HEK293 (cell line): ENCODE measurements around the gene S100A16.

Experiments used
- GLI4 ChIP-seq: fragments of 450-650 bp; formaldehyde crosslinking; IDR thresholded peaks from 2 replicates; pipeline ENCODE4 v1.5.1; 2016; ENCODE audit warnings: missing biosample characterization, missing genetic modification characterization
- GLIS2 ChIP-seq: fragments of 450-650 bp; formaldehyde crosslinking; IDR thresholded peaks from 2 replicates; pipeline ENCODE4 v1.5.1; 2016; ENCODE audit warnings: missing biosample characterization, missing genetic modification characterization
- KLF1 ChIP-seq: fragments of 450-650 bp; formaldehyde crosslinking; IDR thresholded peaks from 2 replicates; pipeline ENCODE4 v1.5.1; 2016; ENCODE audit warnings: missing biosample characterization, missing genetic modification characterization
- MZF1 ChIP-seq: fragments of 450-650 bp; formaldehyde crosslinking; IDR thresholded peaks from 2 replicates; pipeline ENCODE4 v1.5.1; 2017; ENCODE audit warnings: missing biosample characterization, missing genetic modification characterization, borderline replicate concordance
- TCF7L2 ChIP-seq: IDR thresholded peaks from 2 replicates; pipeline ENCODE4 v1.6.1; 2011; ENCODE audit warnings: low read depth, mild to moderate bottlenecking, inconsistent platforms, low read length, moderate library complexity, borderline replicate concordance
- TRIM28 ChIP-seq: IDR thresholded peaks from 2 replicates; pipeline ENCODE4 v1.6.1; 2011; ENCODE audit warnings: low read length, control low read depth, borderline replicate concordance
- YY2 ChIP-seq: fragments of 450-650 bp; formaldehyde crosslinking; IDR thresholded peaks from 2 replicates; pipeline ENCODE4 v1.5.1; 2016; ENCODE audit warnings: missing biosample characterization, missing genetic modification characterization
- ZBTB21 ChIP-seq: fragments of 450-650 bp; formaldehyde crosslinking; IDR thresholded peaks from 2 replicates; pipeline ENCODE4 v1.5.1; 2017; ENCODE audit warnings: missing biosample characterization, missing genetic modification characterization
- ZBTB48 ChIP-seq: fragments of 450-650 bp; formaldehyde crosslinking; IDR thresholded peaks from 2 replicates; pipeline ENCODE4 v1.5.1; 2016; ENCODE audit warnings: missing biosample characterization, missing genetic modification characterization
- ZNF121 ChIP-seq: fragments of 450-650 bp; formaldehyde crosslinking; IDR thresholded peaks from 2 replicates; pipeline ENCODE4 v1.5.1; 2016; ENCODE audit warnings: missing biosample characterization, missing genetic modification characterization
- ZNF169 ChIP-seq: fragments of 450-650 bp; formaldehyde crosslinking; IDR thresholded peaks from 2 replicates; pipeline ENCODE4 v1.5.1; 2016; ENCODE audit warnings: missing biosample characterization, missing genetic modification characterization
- ZNF19 ChIP-seq: fragments of 450-650 bp; formaldehyde crosslinking; IDR thresholded peaks from 2 replicates; pipeline ENCODE4; 2016; ENCODE audit warnings: missing biosample characterization, missing genetic modification characterization, low read depth
- ZNF2 ChIP-seq: fragments of 450-650 bp; formaldehyde crosslinking; IDR thresholded peaks from 2 replicates; pipeline ENCODE4 v1.5.1; 2016; ENCODE audit warnings: missing biosample characterization, missing genetic modification characterization
- ZNF248 ChIP-seq: fragments of 450-650 bp; formaldehyde crosslinking; IDR thresholded peaks from 2 replicates; pipeline ENCODE4 v1.5.1; 2017; ENCODE audit warnings: missing biosample characterization, missing genetic modification characterization
- ZNF292 ChIP-seq: fragments of 450-650 bp; formaldehyde crosslinking; IDR thresholded peaks from 2 replicates; pipeline ENCODE4 v1.5.1; 2016; ENCODE audit warnings: low read depth, missing biosample characterization, missing genetic modification characterization, borderline replicate concordance
- ZNF311 ChIP-seq: fragments of 450-650 bp; formaldehyde crosslinking; IDR thresholded peaks from 2 replicates; pipeline ENCODE4 v1.5.1; 2017; ENCODE audit warnings: missing biosample characterization, missing genetic modification characterization, borderline replicate concordance
- ZNF335 ChIP-seq: fragments of 450-650 bp; formaldehyde crosslinking; conservative IDR thresholded peaks from 2 replicates; pipeline ENCODE4 v1.5.1; 2016; ENCODE audit warnings: missing biosample characterization, missing genetic modification characterization
- ZNF37A ChIP-seq: fragments of 450-650 bp; IDR thresholded peaks from 2 replicates; pipeline ENCODE4 v1.5.1; 2018; ENCODE audit warnings: missing biosample characterization, missing genetic modification characterization
- ZNF423 ChIP-seq: fragments of 450-650 bp; formaldehyde crosslinking; IDR thresholded peaks from 2 replicates; pipeline ENCODE4 v1.5.1; 2016; ENCODE audit warnings: missing biosample characterization, missing genetic modification characterization
- ZNF664 ChIP-seq: fragments of 450-650 bp; formaldehyde crosslinking; IDR thresholded peaks from 2 replicates; pipeline ENCODE4 v1.5.1; 2016; ENCODE audit warnings: missing biosample characterization, missing genetic modification characterization
- TF ChIP-seq, protein P1 (sequence below): fragments of 450-650 bp; formaldehyde crosslinking; IDR thresholded peaks from 2 replicates; pipeline ENCODE4 v1.5.1; 2016; ENCODE audit warnings: missing biosample characterization, missing genetic modification characterization
- TF ChIP-seq, protein P2 (sequence below): fragments of 450-650 bp; formaldehyde crosslinking; IDR thresholded peaks from 2 replicates; pipeline ENCODE4 v1.5.1; 2016; ENCODE audit warnings: missing biosample characterization, missing genetic modification characterization
- TF ChIP-seq, protein P3 (sequence below): fragments of 450-650 bp; formaldehyde crosslinking; IDR thresholded peaks from 2 replicates; pipeline ENCODE4 v1.5.1; 2017; ENCODE audit warnings: missing biosample characterization, missing genetic modification characterization
- TF ChIP-seq, protein P4 (sequence below): fragments of 450-650 bp; formaldehyde crosslinking; IDR thresholded peaks from 2 replicates; pipeline ENCODE4 v1.5.1; 2016; ENCODE audit warnings: missing biosample characterization, missing genetic modification characterization
- TF ChIP-seq, protein P5 (sequence below): fragments of 450-650 bp; formaldehyde crosslinking; IDR thresholded peaks from 2 replicates; pipeline ENCODE4; 2016; ENCODE audit warnings: missing biosample characterization, missing genetic modification characterization
- TF ChIP-seq, protein P6 (sequence below): fragments of 450-650 bp; formaldehyde crosslinking; IDR thresholded peaks from 2 replicates; pipeline ENCODE4 v1.5.1; 2016; ENCODE audit warnings: missing biosample characterization, missing genetic modification characterization

The S100A16 gene

DNA sequence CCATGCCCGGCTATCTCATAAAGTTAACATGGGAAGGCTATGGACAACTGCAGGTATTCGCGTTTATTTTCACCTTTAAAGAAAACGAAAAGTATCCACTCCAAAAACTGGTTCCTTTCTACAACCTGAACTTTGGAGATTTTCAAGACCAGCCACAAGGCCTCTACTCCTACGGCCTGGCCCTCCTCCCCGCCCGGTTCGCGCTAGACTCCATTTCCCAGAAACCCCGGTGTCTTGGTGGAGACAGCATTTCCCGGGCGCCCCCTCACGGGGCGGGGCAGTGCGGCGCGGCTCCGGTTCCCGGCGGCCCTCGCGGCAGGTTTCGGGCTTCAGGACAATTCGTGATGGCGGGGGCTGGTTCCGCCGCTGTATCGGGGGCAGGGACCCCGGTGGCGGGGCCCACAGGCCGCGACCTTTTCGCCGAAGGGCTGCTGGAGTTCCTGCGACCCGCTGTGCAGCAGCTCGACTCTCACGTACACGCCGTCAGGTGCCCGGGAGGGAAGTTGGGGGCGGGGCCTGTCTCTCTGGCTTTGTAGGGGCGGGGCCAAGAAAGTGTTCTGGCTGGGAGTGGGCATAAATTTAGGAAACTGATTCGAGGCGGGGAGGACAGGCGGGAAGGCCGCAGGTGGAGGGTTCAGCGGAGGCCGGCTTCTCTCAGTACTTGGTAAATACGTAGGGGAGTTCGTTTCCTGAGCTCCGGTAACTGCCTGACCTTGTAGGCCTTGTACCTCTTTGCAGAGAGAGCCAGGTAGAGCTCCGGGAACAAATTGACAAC, 45.6 kb upstream of the S100A16 start, which contains the start of gene SNAPIN (continued):
- TF ChIP-seq, protein P1, sequence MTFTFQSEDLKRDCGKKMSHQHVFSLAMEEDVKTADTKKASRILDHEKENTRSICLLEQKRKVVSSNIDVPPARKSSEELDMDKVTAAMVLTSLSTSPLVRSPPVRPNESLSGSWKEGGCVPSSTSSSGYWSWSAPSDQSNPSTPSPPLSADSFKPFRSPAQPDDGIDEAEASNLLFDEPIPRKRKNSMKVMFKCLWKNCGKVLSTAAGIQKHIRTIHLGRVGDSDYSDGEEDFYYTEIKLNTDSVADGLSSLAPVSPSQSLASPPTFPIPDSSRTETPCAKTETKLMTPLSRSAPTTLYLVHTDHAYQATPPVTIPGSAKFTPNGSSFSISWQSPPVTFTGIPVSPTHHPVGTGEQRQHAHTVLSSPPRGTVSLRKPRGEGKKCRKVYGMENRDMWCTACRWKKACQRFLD (tag by site-specific recombination) = no peak
- TF ChIP-seq, protein P2, sequence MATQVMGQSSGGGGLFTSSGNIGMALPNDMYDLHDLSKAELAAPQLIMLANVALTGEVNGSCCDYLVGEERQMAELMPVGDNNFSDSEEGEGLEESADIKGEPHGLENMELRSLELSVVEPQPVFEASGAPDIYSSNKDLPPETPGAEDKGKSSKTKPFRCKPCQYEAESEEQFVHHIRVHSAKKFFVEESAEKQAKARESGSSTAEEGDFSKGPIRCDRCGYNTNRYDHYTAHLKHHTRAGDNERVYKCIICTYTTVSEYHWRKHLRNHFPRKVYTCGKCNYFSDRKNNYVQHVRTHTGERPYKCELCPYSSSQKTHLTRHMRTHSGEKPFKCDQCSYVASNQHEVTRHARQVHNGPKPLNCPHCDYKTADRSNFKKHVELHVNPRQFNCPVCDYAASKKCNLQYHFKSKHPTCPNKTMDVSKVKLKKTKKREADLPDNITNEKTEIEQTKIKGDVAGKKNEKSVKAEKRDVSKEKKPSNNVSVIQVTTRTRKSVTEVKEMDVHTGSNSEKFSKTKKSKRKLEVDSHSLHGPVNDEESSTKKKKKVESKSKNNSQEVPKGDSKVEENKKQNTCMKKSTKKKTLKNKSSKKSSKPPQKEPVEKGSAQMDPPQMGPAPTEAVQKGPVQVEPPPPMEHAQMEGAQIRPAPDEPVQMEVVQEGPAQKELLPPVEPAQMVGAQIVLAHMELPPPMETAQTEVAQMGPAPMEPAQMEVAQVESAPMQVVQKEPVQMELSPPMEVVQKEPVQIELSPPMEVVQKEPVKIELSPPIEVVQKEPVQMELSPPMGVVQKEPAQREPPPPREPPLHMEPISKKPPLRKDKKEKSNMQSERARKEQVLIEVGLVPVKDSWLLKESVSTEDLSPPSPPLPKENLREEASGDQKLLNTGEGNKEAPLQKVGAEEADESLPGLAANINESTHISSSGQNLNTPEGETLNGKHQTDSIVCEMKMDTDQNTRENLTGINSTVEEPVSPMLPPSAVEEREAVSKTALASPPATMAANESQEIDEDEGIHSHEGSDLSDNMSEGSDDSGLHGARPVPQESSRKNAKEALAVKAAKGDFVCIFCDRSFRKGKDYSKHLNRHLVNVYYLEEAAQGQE (tag by site-specific recombination) = no peak
- TF ChIP-seq YY2 (tag by site-specific recombination) = peak; percentile 28; the same call in 1 of the 2 replicates
- TF ChIP-seq, protein P3, sequence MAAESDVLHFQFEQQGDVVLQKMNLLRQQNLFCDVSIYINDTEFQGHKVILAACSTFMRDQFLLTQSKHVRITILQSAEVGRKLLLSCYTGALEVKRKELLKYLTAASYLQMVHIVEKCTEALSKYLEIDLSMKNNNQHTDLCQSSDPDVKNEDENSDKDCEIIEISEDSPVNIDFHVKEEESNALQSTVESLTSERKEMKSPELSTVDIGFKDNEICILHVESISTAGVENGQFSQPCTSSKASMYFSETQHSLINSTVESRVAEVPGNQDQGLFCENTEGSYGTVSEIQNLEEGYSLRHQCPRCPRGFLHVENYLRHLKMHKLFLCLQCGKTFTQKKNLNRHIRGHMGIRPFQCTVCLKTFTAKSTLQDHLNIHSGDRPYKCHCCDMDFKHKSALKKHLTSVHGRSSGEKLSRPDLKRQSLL (tag by site-specific recombination) = no peak
- no peak for TF ChIP-seq ZNF121 (tag by site-specific recombination)
- no peak for TF ChIP-seq GLI4 (tag by site-specific recombination)
- TF ChIP-seq, protein P4, sequence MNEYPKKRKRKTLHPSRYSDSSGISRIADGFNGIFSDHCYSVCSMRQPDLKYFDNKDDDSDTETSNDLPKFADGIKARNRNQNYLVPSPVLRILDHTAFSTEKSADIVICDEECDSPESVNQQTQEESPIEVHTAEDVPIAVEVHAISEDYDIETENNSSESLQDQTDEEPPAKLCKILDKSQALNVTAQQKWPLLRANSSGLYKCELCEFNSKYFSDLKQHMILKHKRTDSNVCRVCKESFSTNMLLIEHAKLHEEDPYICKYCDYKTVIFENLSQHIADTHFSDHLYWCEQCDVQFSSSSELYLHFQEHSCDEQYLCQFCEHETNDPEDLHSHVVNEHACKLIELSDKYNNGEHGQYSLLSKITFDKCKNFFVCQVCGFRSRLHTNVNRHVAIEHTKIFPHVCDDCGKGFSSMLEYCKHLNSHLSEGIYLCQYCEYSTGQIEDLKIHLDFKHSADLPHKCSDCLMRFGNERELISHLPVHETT (tag by site-specific recombination) = no peak
- no peak for TF ChIP-seq ZNF2
- peak; percentile 96 for TF ChIP-seq ZBTB48 (tag by site-specific recombination)
- TF ChIP-seq ZNF292 (tag by site-specific recombination) = no peak
- 0 out of 2 replicates have a peak, but pooled peaks have one; percentile 42 for TF ChIP-seq KLF1 (tag by site-specific recombination)
- peak; percentile 97 for TF ChIP-seq ZNF335 (tag by site-specific recombination)
- TF ChIP-seq, protein P5, sequence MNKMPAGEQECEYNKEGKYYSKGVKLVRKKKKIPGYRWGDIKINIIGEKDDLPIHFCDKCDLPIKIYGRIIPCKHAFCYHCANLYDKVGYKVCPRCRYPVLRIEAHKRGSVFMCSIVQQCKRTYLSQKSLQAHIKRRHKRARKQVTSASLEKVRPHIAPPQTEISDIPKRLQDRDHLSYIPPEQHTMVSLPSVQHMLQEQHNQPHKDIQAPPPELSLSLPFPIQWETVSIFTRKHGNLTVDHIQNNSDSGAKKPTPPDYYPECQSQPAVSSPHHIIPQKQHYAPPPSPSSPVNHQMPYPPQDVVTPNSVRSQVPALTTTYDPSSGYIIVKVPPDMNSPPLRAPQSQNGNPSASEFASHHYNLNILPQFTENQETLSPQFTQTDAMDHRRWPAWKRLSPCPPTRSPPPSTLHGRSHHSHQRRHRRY (tag by site-specific recombination) = no peak
- TF ChIP-seq ZBTB21 (tag by site-specific recombination) = no peak
- TF ChIP-seq GLIS2 = peak; percentile 55
- no peak for TF ChIP-seq MZF1 (tag by site-specific recombination)
- no peak for TF ChIP-seq ZNF37A
- TF ChIP-seq, protein P6, sequence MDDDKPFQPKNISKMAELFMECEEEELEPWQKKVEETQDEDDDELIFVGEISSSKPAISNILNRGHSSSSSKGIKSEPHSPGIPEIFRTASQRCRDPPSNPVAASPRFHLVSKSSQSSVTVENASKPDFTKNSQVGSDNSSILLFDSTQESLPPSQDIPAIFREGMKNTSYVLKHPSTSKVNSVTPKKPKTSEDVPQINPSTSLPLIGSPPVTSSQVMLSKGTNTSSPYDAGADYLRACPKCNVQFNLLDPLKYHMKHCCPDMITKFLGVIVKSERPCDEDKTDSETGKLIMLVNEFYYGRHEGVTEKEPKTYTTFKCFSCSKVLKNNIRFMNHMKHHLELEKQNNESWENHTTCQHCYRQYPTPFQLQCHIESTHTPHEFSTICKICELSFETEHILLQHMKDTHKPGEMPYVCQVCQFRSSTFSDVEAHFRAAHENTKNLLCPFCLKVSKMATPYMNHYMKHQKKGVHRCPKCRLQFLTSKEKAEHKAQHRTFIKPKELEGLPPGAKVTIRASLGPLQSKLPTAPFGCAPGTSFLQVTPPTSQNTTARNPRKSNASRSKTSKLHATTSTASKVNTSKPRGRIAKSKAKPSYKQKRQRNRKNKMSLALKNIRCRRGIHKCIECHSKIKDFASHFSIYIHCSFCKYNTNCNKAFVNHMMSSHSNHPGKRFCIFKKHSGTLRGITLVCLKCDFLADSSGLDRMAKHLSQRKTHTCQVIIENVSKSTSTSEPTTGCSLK (tag by site-specific recombination) = no peak
- TF ChIP-seq ZNF311 (tag by site-specific recombination) = no peak
- no peak for TF ChIP-seq TCF7L2
- TF ChIP-seq ZNF248 (tag by site-specific recombination) = no peak
- TF ChIP-seq ZNF664 (tag by site-specific recombination) = no peak
- no peak for TF ChIP-seq ZNF423
- no peak for TF ChIP-seq ZNF19 (tag by site-specific recombination)
- no peak for TF ChIP-seq ZNF169 (tag by site-specific recombination)
- no peak for TF ChIP-seq TRIM28
